ENCODE results near the gene IDH2.

- TF ChIP-seq POLR2A (IDR thresholded peaks at IDR 0.05; ENCODE audit: low read depth, low read length), result no peak
- TF ChIP-seq EZH2 (IDR thresholded peaks at IDR 0.05; ENCODE audit: borderline replicate concordance, control insufficient read depth, low read depth, low read length), result no peak
- no peak for TF ChIP-seq PKNOX1 (IDR thresholded peaks at IDR 0.05)
- no peak for TF ChIP-seq USF1 (IDR thresholded peaks at IDR 0.05; ENCODE audit: borderline replicate concordance, extremely low read length, insufficient read depth, low read depth, low read length)
- no peak for TF ChIP-seq ELK1 (IDR thresholded peaks at IDR 0.05; ENCODE audit: low read depth, low read length)
- no peak for TF ChIP-seq RFX5 (IDR thresholded peaks at IDR 0.05; ENCODE audit: low read depth, low read length)
- TF ChIP-seq POLR2AphosphoS5 (IDR thresholded peaks at IDR 0.05; ENCODE audit: low read length), result no peak
Observed at GRCh38 chr15:90080458-90080755, 21.9 kb downstream of the IDH2 start.

Measured in GM12878 (cell line).